ENCODE measurements around the gene TARP.

Gene TARP

GRCh38 chr7:38312821-38313220, 39.4 kb upstream of the TARP start:
- H3K4me2 ChIP-seq (ENCODE audit: low read length), result no peak overlapping the region
- H3K9me2 ChIP-seq (ENCODE audit: insufficient read depth, low read length), result no peaks in the 10 kb centered on the region
- no peak overlapping the region for H3K27ac ChIP-seq (ENCODE audit: low read length)
- H4K20me1 ChIP-seq (ENCODE audit: insufficient read depth), result no peaks in the 10 kb centered on the region
- H3K4me3 ChIP-seq (ENCODE audit: low read length), result no peak overlapping the region
- TF ChIP-seq RAD21 (conservative IDR thresholded peaks at IDR 0.05), result no peak
- H2AFZ ChIP-seq (ENCODE audit: low read depth, low read length), result no peak overlapping the region
- no peaks in the 10 kb centered on the region for H3K36me3 ChIP-seq (ENCODE audit: insufficient read depth, low read length)
- H3K27me3 ChIP-seq (ENCODE audit: insufficient read depth, low read depth, low read length), result no peaks in the 10 kb centered on the region
- H3K9me3 ChIP-seq (ENCODE audit: low read length), result no peaks in the 10 kb centered on the region
- no peak overlapping the region for H3K9ac ChIP-seq (ENCODE audit: low read length)
- no peaks in the 10 kb centered on the region for H3K79me2 ChIP-seq (replicated peaks; ENCODE audit: insufficient read depth, low read length)
- H3F3A ChIP-seq (ENCODE audit: insufficient read depth, low read length, poor library complexity, severe bottlenecking), result no peaks in the 10 kb centered on the region

- no peaks in the 10 kb centered on the region for H3K36me3 ChIP-seq (ENCODE audit: insufficient read depth, low read length)
- H3K9me3 ChIP-seq (ENCODE audit: low read length), result no peaks in the 10 kb centered on the region
- H3K4me2 ChIP-seq (ENCODE audit: low read length), result no peak overlapping the region
- H4K20me1 ChIP-seq (ENCODE audit: insufficient read depth), result no peaks in the 10 kb centered on the region
- H3K27me3 ChIP-seq (ENCODE audit: insufficient read depth, low read depth, low read length), result no peaks in the 10 kb centered on the region
- H3K27ac ChIP-seq (ENCODE audit: low read length), result no peak overlapping the region
- no peaks in the 10 kb centered on the region for H3F3A ChIP-seq (ENCODE audit: insufficient read depth, low read length, poor library complexity, severe bottlenecking)
- H2AFZ ChIP-seq (ENCODE audit: low read depth, low read length), result no peak overlapping the region
- H3K79me2 ChIP-seq (replicated peaks; ENCODE audit: insufficient read depth, low read length), result no peaks in the 10 kb centered on the region
- no peak for TF ChIP-seq EP300 (conservative IDR thresholded peaks at IDR 0.05; ENCODE audit: poor library complexity, severe bottlenecking)
- TF ChIP-seq RAD21 (conservative IDR thresholded peaks at IDR 0.05), result no peak
- no peak for TF ChIP-seq SMC3 (conservative IDR thresholded peaks at IDR 0.05; ENCODE audit: poor library complexity)
- no peak for TF ChIP-seq TAF1 (IDR thresholded peaks at IDR 0.05; ENCODE audit: low read depth)
- TF ChIP-seq CTCF (IDR thresholded peaks at IDR 0.05; ENCODE audit: poor library complexity, severe bottlenecking), result no peak
- no peak for TF ChIP-seq REST (IDR thresholded peaks at IDR 0.05; ENCODE audit: borderline replicate concordance)
- TF ChIP-seq MXI1 (conservative IDR thresholded peaks at IDR 0.05; ENCODE audit: poor library complexity, severe bottlenecking), result no peak
- no peak overlapping the region for H3K4me3 ChIP-seq (ENCODE audit: low read length)
- H3K9me2 ChIP-seq (ENCODE audit: insufficient read depth, low read length), result no peaks in the 10 kb centered on the region
- H3K9ac ChIP-seq (ENCODE audit: low read length), result no peak overlapping the region
Measured at GRCh38 chr7:38311329-38311937, 38.0 kb upstream of the TARP start.

GRCh38 chr7:38310591-38311101, 37.2 kb upstream of the TARP start:
- no peaks in the 10 kb centered on the region for H3K27me3 ChIP-seq (ENCODE audit: insufficient read depth, low read depth, low read length)
- no peak overlapping the region for H3K4me3 ChIP-seq (ENCODE audit: low read length)
- H4K20me1 ChIP-seq (ENCODE audit: insufficient read depth), result no peaks in the 10 kb centered on the region
- H3K27ac ChIP-seq (ENCODE audit: low read length), result no peak overlapping the region
- H3K79me2 ChIP-seq (replicated peaks; ENCODE audit: insufficient read depth, low read length), result no peaks in the 10 kb centered on the region
- H3K4me2 ChIP-seq (ENCODE audit: low read length), result no peak overlapping the region
- no peaks in the 10 kb centered on the region for H3K9me3 ChIP-seq (ENCODE audit: low read length)
- TF ChIP-seq POLR2AphosphoS5 (IDR thresholded peaks at IDR 0.05), result no peak
- no peak for TF ChIP-seq TAF1 (IDR thresholded peaks at IDR 0.05; ENCODE audit: low read depth)
- TF ChIP-seq EZH2 (IDR thresholded peaks at IDR 0.05; ENCODE audit: borderline replicate concordance, insufficient read depth, low read length, poor library complexity, severe bottlenecking), result no peak
- TF ChIP-seq RAD21 (conservative IDR thresholded peaks at IDR 0.05), result no peak
- TF ChIP-seq EP300 (conservative IDR thresholded peaks at IDR 0.05; ENCODE audit: poor library complexity, severe bottlenecking), result no peak
- no peak for TF ChIP-seq MXI1 (conservative IDR thresholded peaks at IDR 0.05; ENCODE audit: poor library complexity, severe bottlenecking)
- TF ChIP-seq CTCF (IDR thresholded peaks at IDR 0.05; ENCODE audit: poor library complexity, severe bottlenecking), result no peak
- no peak for TF ChIP-seq REST (IDR thresholded peaks at IDR 0.05; ENCODE audit: borderline replicate concordance)
- TF ChIP-seq SMC3 (conservative IDR thresholded peaks at IDR 0.05; ENCODE audit: poor library complexity), result no peak
- H3K9me2 ChIP-seq (ENCODE audit: insufficient read depth, low read length), result no peaks in the 10 kb centered on the region
- no peak overlapping the region for H2AFZ ChIP-seq (ENCODE audit: low read depth, low read length)
- no peaks in the 10 kb centered on the region for H3K36me3 ChIP-seq (ENCODE audit: insufficient read depth, low read length)
- no peaks in the 10 kb centered on the region for H3F3A ChIP-seq (ENCODE audit: insufficient read depth, low read length, poor library complexity, severe bottlenecking)
- no peak overlapping the region for H3K9ac ChIP-seq (ENCODE audit: low read length)

Data from neural cell (in vitro differentiated cells).